ENCODE results near the gene NEGR1. TPM values are rescaled to one million over a fixed set of nuclear protein-coding genes. Genes with fewer than 3 reads are reported as not detected.

The NEGR1 gene
- polyA plus RNA-seq, 1 donor from 2014 or later, result 47.4 TPM

GRCh38 chr1:72202761-72203160, 79.6 kb downstream of the NEGR1 start:
- H3K4me3 ChIP-seq (ENCODE audit: low read length), result no peak overlapping the region
- TF ChIP-seq, protein P1, sequence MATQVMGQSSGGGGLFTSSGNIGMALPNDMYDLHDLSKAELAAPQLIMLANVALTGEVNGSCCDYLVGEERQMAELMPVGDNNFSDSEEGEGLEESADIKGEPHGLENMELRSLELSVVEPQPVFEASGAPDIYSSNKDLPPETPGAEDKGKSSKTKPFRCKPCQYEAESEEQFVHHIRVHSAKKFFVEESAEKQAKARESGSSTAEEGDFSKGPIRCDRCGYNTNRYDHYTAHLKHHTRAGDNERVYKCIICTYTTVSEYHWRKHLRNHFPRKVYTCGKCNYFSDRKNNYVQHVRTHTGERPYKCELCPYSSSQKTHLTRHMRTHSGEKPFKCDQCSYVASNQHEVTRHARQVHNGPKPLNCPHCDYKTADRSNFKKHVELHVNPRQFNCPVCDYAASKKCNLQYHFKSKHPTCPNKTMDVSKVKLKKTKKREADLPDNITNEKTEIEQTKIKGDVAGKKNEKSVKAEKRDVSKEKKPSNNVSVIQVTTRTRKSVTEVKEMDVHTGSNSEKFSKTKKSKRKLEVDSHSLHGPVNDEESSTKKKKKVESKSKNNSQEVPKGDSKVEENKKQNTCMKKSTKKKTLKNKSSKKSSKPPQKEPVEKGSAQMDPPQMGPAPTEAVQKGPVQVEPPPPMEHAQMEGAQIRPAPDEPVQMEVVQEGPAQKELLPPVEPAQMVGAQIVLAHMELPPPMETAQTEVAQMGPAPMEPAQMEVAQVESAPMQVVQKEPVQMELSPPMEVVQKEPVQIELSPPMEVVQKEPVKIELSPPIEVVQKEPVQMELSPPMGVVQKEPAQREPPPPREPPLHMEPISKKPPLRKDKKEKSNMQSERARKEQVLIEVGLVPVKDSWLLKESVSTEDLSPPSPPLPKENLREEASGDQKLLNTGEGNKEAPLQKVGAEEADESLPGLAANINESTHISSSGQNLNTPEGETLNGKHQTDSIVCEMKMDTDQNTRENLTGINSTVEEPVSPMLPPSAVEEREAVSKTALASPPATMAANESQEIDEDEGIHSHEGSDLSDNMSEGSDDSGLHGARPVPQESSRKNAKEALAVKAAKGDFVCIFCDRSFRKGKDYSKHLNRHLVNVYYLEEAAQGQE (IDR thresholded peaks at IDR 0.05; ENCODE audit: borderline replicate concordance), result no peak
- H2AFZ ChIP-seq (ENCODE audit: low read depth, low read length), result no peak overlapping the region

DNA sequence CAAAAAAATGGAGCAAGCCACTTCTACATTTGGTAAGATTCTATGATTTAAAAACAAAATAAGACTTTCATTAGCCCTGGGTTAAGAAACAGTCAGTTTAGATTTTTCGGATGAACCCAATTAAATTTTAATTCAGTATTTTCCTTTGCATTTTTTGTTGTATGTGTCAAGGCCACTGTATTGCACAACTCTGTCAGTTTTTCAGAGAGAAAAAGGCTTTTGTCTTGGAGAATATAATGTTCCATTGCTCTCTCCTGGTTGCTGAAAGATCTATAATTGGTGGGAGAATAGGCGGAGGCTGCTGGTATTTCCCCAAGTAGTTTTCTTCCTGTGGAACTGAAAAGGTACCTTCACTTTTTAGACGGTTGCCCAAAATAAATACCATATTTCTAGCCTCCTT, 84.6 kb downstream of the NEGR1 start:
- Histone ChIP-seq H3K4me3 (ENCODE audit: low read length) (no peak overlapping the region), H3K4me2 (ENCODE audit: low read length) (no peak overlapping the region), H3K9me2 (ENCODE audit: insufficient read depth, low read length) (no peaks in the 10 kb centered on the region), H3K9me3 (ENCODE audit: low read length) (peaks cover 4% of the 10 kb centered on the region), H3K27ac (ENCODE audit: low read length) (no peak overlapping the region), H3K36me3 (ENCODE audit: insufficient read depth, low read length) (no peaks in the 10 kb centered on the region), H3K9ac (ENCODE audit: low read length) (no peak overlapping the region), H4K20me1 (ENCODE audit: insufficient read depth) (no peaks in the 10 kb centered on the region), H3K79me2 (replicated peaks; ENCODE audit: insufficient read depth, low read length) (no peaks in the 10 kb centered on the region), H3F3A (ENCODE audit: insufficient read depth, low read length, poor library complexity, severe bottlenecking) (no peaks in the 10 kb centered on the region), H3K27me3 (ENCODE audit: insufficient read depth, low read depth, low read length) (no peaks in the 10 kb centered on the region), H2AFZ (ENCODE audit: low read depth, low read length) (no peak overlapping the region)
- TF ChIP-seq, protein P1 (IDR thresholded peaks at IDR 0.05; ENCODE audit: borderline replicate concordance), result no peak
- no peak for TF ChIP-seq EP300 (conservative IDR thresholded peaks at IDR 0.05; ENCODE audit: poor library complexity, severe bottlenecking)
- no peak for TF ChIP-seq CTCF (IDR thresholded peaks at IDR 0.05; ENCODE audit: poor library complexity, severe bottlenecking)
- no peak for TF ChIP-seq POLR2AphosphoS5 (IDR thresholded peaks at IDR 0.05)
- TF ChIP-seq SMC3 (conservative IDR thresholded peaks at IDR 0.05; ENCODE audit: poor library complexity), result no peak
- TF ChIP-seq MXI1 (conservative IDR thresholded peaks at IDR 0.05; ENCODE audit: poor library complexity, severe bottlenecking), result no peak
- TF ChIP-seq EZH2 (IDR thresholded peaks at IDR 0.05; ENCODE audit: borderline replicate concordance, insufficient read depth, low read length, poor library complexity, severe bottlenecking), result no peak
- TF ChIP-seq TAF1 (IDR thresholded peaks at IDR 0.05; ENCODE audit: low read depth), result no peak
- TF ChIP-seq RAD21 (conservative IDR thresholded peaks at IDR 0.05), result no peak

More at GRCh38 chr1:72202761-72203160, 79.6 kb downstream of the NEGR1 start:
- H3K4me2 ChIP-seq (ENCODE audit: low read length), result no peak overlapping the region
- H3K27ac ChIP-seq (ENCODE audit: low read length), result no peak overlapping the region
- H4K20me1 ChIP-seq (ENCODE audit: insufficient read depth), result no peaks in the 10 kb centered on the region
- H3K36me3 ChIP-seq (ENCODE audit: insufficient read depth, low read length), result no peaks in the 10 kb centered on the region
- H3K9me2 ChIP-seq (ENCODE audit: insufficient read depth, low read length), result no peaks in the 10 kb centered on the region
- H3K79me2 ChIP-seq (replicated peaks; ENCODE audit: insufficient read depth, low read length), result no peaks in the 10 kb centered on the region
- H3F3A ChIP-seq (ENCODE audit: insufficient read depth, low read length, poor library complexity, severe bottlenecking), result no peaks in the 10 kb centered on the region
- peaks cover 4% of the 10 kb centered on the region for H3K9me3 ChIP-seq (ENCODE audit: low read length)
- H3K27me3 ChIP-seq (ENCODE audit: insufficient read depth, low read depth, low read length), result no peaks in the 10 kb centered on the region
- H3K9ac ChIP-seq (ENCODE audit: low read length), result no peak overlapping the region
